ENCODE measurements around the gene GAB3.

GRCh38 chrX:154712781-154713740 lies 37.8 kb downstream of the GAB3 start:
- no peak for TF ChIP-seq ARNTL (CRISPR knock-in tag; IDR thresholded peaks at IDR 0.05; ENCODE audit: borderline replicate concordance, low read depth)
- no peak for TF ChIP-seq BACH2 (CRISPR knock-in tag; IDR thresholded peaks at IDR 0.05; ENCODE audit: borderline replicate concordance)
- TF ChIP-seq TOX (CRISPR knock-in tag; IDR thresholded peaks at IDR 0.05; ENCODE audit: borderline replicate concordance) = no peak
- TF ChIP-seq ZNF70 (CRISPR knock-in tag; IDR thresholded peaks at IDR 0.05) = no peak
- no peak for TF ChIP-seq ZFP3 (CRISPR knock-in tag; IDR thresholded peaks at IDR 0.05)
- no peak for TF ChIP-seq ZFP30 (CRISPR knock-in tag; IDR thresholded peaks at IDR 0.05)
- no peak for TF ChIP-seq TSHZ2 (CRISPR knock-in tag; IDR thresholded peaks at IDR 0.05)
- no peak for TF ChIP-seq CSDC2 (CRISPR knock-in tag; IDR thresholded peaks at IDR 0.05)
- no peak for TF ChIP-seq SNAI2 (CRISPR knock-in tag; IDR thresholded peaks at IDR 0.05)
